Neural crest cell (in vitro differentiated cells): ENCODE measurements around the gene BMPER. TPM values are rescaled to one million over a fixed set of nuclear protein-coding genes. Genes with fewer than 3 reads are reported as not detected.
A peak's percentile ranks its signal among the peaks of the same experiment; 100 is the strongest.

Experiments used
- DNase-seq: peaks from one replicate; pipeline ENCODE4 v3.0.0; 2021; ENCODE audit warnings: low read depth, mixed read lengths, low spot score
- H3K27ac Mint-ChIP-seq: one replicate; pipeline ENCODE4 v1.8.0; 2021; ENCODE audit warnings: mild to moderate bottlenecking, mixed read lengths; ENCODE audit not compliant: unreplicated experiment
- H3K27me3 Mint-ChIP-seq: 2 replicates; pipeline ENCODE4 v1.8.0; 2021; ENCODE audit warnings: low read depth, mild to moderate bottlenecking, mixed read lengths
- H3K36me3 Mint-ChIP-seq: 2 replicates; pipeline ENCODE4 v1.8.0; 2021; ENCODE audit warnings: low read depth, mild to moderate bottlenecking, mixed read lengths
- H3K4me1 Mint-ChIP-seq: 2 replicates; pipeline ENCODE4 v1.8.0; 2021; ENCODE audit warnings: mixed read lengths
- H3K4me3 Mint-ChIP-seq: one replicate; pipeline ENCODE4 v1.8.0; 2021; ENCODE audit warnings: mild to moderate bottlenecking, mixed read lengths
- H3K9me3 Mint-ChIP-seq: 2 replicates; pipeline ENCODE4 v1.8.0; 2021; ENCODE audit warnings: mixed read lengths
- total RNA-seq: library from RNA; stranded (reverse); gene quantifications from 2 replicates; pipeline ENCODE4 v1.2.1, GENCODE V29; 2021
- TF ChIP-seq, protein P1 (sequence below): fragments of 200-600 bp; sonication (generic); conservative IDR thresholded peaks from 2 replicates; pipeline ENCODE4 v1.5.0; 2021; ENCODE audit warnings: antibody characterized with exemption, mild to moderate bottlenecking

The BMPER gene
- total RNA-seq, 1 donor from 2014 or later, result not detected

DNA sequence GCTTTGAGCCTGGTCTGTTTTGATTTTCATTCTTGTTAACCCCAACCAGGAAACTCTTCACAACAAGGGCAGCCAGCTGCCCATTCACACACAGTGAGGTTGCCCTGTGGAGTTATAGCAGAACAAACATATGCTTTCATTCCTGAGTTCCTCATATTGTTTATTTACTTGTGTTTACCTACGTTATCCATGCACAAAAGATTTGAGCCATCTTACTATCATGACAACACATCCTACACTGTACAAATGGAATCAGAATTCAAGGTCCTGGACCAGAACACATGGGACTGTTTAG lies 21.7 kb upstream of the BMPER start:
- Mint-ChIP-seq H3K27ac (no peak overlapping the region), H3K4me1 (no peaks in the 10 kb centered on the region), H3K4me3 (no peak overlapping the region), H3K36me3 (no peaks in the 10 kb centered on the region), H3K27me3 (no peaks in the 10 kb centered on the region), H3K9me3 (no peaks in the 10 kb centered on the region)
- DNase-seq, result no peak
- TF ChIP-seq, protein P1, sequence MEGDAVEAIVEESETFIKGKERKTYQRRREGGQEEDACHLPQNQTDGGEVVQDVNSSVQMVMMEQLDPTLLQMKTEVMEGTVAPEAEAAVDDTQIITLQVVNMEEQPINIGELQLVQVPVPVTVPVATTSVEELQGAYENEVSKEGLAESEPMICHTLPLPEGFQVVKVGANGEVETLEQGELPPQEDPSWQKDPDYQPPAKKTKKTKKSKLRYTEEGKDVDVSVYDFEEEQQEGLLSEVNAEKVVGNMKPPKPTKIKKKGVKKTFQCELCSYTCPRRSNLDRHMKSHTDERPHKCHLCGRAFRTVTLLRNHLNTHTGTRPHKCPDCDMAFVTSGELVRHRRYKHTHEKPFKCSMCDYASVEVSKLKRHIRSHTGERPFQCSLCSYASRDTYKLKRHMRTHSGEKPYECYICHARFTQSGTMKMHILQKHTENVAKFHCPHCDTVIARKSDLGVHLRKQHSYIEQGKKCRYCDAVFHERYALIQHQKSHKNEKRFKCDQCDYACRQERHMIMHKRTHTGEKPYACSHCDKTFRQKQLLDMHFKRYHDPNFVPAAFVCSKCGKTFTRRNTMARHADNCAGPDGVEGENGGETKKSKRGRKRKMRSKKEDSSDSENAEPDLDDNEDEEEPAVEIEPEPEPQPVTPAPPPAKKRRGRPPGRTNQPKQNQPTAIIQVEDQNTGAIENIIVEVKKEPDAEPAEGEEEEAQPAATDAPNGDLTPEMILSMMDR, result no peak

DNA sequence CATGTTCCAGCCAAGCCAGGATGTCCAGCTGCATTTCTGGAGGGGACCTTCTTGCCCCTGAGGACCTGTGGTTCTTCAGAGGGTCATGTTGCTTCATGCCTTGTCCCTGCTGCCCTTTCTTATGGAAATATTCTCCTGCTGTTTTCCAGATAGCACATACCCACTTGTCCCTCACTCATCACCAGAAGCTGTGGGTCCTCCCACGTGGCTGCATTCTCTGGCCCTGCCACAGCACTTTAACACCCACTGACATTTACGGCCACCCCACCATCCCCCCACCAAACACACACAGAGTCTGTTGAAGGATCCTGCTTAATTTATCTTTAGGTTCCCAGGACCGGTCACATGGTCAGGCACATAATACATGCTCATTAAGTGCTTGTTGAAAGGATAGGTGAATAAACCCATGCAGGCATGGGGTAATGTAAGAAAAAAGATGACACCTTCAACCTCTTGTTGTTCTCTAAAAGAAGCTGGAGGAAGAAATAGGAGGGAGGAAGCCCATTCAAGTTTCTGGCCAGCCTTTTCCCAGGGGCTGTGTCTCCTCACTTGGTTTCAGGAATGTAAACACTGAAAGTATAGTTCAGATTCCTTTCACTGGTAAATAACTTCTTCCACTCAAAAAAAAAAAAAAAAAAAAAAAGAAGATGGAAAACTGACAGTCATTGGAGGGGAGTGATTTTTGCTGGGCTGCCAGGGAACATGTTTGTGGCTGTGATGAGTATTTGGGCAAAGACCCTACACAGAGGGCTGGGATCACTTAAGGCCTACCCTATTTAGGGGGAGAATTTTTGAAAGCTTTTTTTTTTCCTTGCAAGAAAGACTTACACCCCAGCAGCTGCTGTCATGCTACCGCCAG lies 19.8 kb upstream of the BMPER start:
- Mint-ChIP-seq H3K36me3 (no peaks in the 10 kb centered on the region), H3K4me1 (no peaks in the 10 kb centered on the region), H3K27ac (no peak overlapping the region), H3K4me3 (no peak overlapping the region), H3K9me3 (no peaks in the 10 kb centered on the region), H3K27me3 (no peaks in the 10 kb centered on the region)
- DNase-seq, result no peak
- TF ChIP-seq, protein P1, result no peak

DNA sequence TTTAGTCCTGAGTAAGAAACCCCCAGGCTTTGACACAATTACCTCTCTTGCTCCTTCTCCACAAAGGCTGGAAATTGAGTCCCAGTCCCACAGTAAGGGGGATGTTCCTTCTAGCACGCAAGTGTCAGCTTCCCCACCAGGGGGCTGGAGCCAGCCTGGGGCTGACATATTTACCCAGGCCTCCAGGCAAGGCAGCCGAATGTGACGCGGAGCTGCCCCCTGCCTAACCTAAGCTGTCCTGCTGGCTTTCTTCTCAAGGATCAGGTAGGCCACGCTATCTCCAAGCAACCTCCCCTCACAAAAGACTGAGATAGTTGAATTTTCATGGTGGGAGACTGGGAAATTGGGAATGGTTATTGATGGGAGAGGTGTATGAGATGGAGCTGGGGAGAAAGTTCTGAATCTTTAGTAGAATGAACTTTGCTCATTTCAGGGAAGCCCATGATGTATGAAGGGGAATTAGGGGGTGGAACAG lies 19.2 kb upstream of the BMPER start:
- Mint-ChIP-seq H3K9me3 (no peaks in the 10 kb centered on the region), H3K4me3 (no peak overlapping the region), H3K27me3 (no peaks in the 10 kb centered on the region), H3K27ac (no peak overlapping the region), H3K4me1 (no peaks in the 10 kb centered on the region), H3K36me3 (no peaks in the 10 kb centered on the region)
- peak; percentile 25 for DNase-seq
- TF ChIP-seq, protein P1, result peak; percentile 45

DNA sequence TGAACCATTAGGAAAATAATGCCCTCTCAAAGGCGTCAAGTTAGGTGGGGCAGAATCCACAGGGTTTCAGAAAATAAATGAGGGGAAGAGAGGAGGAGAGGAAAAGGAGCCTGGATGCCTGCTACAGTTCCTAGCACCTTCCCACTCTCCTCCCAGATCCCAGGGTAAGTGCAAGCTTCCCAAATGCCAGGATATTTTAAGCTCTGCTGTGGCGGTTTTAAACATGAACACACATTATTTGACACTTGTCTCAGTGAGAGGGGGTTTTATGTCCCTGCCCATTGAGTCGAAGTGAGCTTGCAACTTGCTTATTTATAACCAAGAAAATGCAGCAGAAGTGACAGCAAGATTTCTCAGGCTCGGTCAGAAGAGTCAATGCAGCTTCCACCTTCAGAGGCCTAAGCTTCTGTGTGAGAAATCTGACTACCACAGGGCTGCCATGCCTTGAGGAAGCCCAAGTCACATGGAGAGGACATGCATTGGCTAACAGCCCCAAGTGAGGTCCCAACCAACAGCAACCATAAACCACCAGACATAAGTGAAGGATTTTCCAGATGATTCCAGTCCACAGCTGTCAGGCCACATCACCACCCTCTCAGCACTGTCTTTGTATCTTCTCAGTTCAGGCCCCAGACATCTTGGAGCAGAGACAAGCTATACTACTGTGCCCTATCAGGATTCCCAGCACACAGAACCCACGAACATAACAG lies 17.9 kb upstream of the BMPER start:
- DNase-seq, result no peak
- TF ChIP-seq, protein P1, result no peak
- Mint-ChIP-seq H3K27ac (no peak overlapping the region), H3K27me3 (peaks cover 2% of the 10 kb centered on the region), H3K4me3 (no peak overlapping the region), H3K9me3 (no peaks in the 10 kb centered on the region), H3K36me3 (no peaks in the 10 kb centered on the region), H3K4me1 (no peaks in the 10 kb centered on the region)

DNA sequence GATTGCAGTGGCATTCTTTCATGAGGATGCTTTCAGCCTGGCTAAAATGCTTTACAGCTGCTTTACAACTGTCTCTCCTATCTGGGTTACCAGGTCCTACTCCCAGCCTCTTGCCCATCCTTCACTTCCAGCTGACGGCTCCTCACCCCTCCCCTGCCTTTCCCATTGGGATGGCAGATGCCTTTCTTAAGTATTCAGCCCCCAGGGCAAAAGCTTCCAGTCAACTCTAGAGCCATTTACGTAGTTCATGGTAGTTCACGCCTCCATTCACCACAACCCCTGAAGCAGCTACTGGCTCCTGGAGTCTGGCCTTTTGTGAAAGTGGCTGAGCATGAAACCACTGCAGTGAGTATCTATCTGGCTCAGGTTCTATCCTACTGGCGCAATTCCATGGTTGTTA lies 17.2 kb upstream of the BMPER start:
- Mint-ChIP-seq H3K27ac (no peak overlapping the region), H3K4me1 (no peaks in the 10 kb centered on the region), H3K27me3 (peaks cover 5% of the 10 kb centered on the region), H3K9me3 (no peaks in the 10 kb centered on the region), H3K36me3 (no peaks in the 10 kb centered on the region), H3K4me3 (no peak overlapping the region)
- DNase-seq, result no peak
- TF ChIP-seq, protein P1, result no peak
